Activated naive CD8-positive, alpha-beta T cell treated with anti-CD3 and anti-CD28 coated beads, Interleukin-2, amount 50 U/mL, for 24 hours (primary cell): Measurements from ENCODE around the gene HNRNPLL.
"Not testable (repeated sequence)": the region's sequence is repeated elsewhere in the genome, so short reads cannot be mapped to it uniquely, and the experiment has no call there.

Experiments
- ATAC-seq: fragments of 150-1000 bp; cut with Tn5 transposase; one replicate; pipeline ENCODE4 v1.10.0; 2021
- DNase-seq: peaks from one replicate; pipeline ENCODE4 v3.0.0; 2021
- H3K27ac Mint-ChIP-seq: one replicate; pipeline ENCODE4 v1.8.0; 2021; ENCODE audit warnings: mild to moderate bottlenecking, mixed read lengths
- H3K27me3 Mint-ChIP-seq: one replicate; pipeline ENCODE4 v1.8.0; 2021; ENCODE audit warnings: mixed read lengths
- H3K36me3 Mint-ChIP-seq: one replicate; pipeline ENCODE4 v1.8.0; 2021; ENCODE audit warnings: low read depth, mixed read lengths
- H3K4me1 Mint-ChIP-seq: one replicate; pipeline ENCODE4 v1.8.0; 2021; ENCODE audit warnings: mixed read lengths
- H3K4me3 Mint-ChIP-seq: one replicate; pipeline ENCODE4 v1.8.0; 2021; ENCODE audit warnings: mild to moderate bottlenecking, moderate library complexity, mixed read lengths
- H3K9me3 Mint-ChIP-seq: one replicate; pipeline ENCODE4 v1.8.0; 2021; ENCODE audit warnings: mixed read lengths

HNRNPLL gene

GRCh38 chr2:38557981-38558380 is 44.7 kb downstream of the HNRNPLL start:
- Mint-ChIP-seq H3K4me3 (no peak overlapping the region), H3K9me3 (no peaks in the 10 kb centered on the region), H3K36me3 (peaks cover 14% of the 10 kb centered on the region), H3K27me3 (no peaks in the 10 kb centered on the region), H3K4me1 (peaks cover 4% of the 10 kb centered on the region), H3K27ac (no peak overlapping the region)
- ATAC-seq (no peak), DNase-seq (no peak)

- Mint-ChIP-seq H3K4me3 (no peak overlapping the region), H3K9me3 (no peaks in the 10 kb centered on the region), H3K36me3 (peaks cover 14% of the 10 kb centered on the region), H3K27ac (no peak overlapping the region), H3K27me3 (no peaks in the 10 kb centered on the region), H3K4me1 (peaks cover 10% of the 10 kb centered on the region)
- DNase-seq (no peak), ATAC-seq (no peak)
Observed at GRCh38 chr2:38557217-38557616, 45.5 kb downstream of the HNRNPLL start.

GRCh38 chr2:38556006-38556801 is 46.5 kb downstream of the HNRNPLL start:
- peaks cover 8% of the 10 kb centered on the region for H3K36me3 Mint-ChIP-seq
- H3K4me3 Mint-ChIP-seq: no peak overlapping the region
- H3K9me3 Mint-ChIP-seq: no peaks in the 10 kb centered on the region
- no peak overlapping the region for H3K27ac Mint-ChIP-seq
- no peak for DNase-seq
- H3K27me3 Mint-ChIP-seq: no peaks in the 10 kb centered on the region
- no peak for ATAC-seq
- H3K4me1 Mint-ChIP-seq: peaks cover 20% of the 10 kb centered on the region

GRCh38 chr2:38554973-38555595 is 47.6 kb downstream of the HNRNPLL start:
- H3K4me3 Mint-ChIP-seq: no peak overlapping the region
- DNase-seq (no peak), ATAC-seq (no peak)
- H3K9me3 Mint-ChIP-seq: no peaks in the 10 kb centered on the region
- H3K36me3 Mint-ChIP-seq: peaks cover 4% of the 10 kb centered on the region
- no peaks in the 10 kb centered on the region for H3K27me3 Mint-ChIP-seq
- peaks cover 24% of the 10 kb centered on the region for H3K4me1 Mint-ChIP-seq
- no peak overlapping the region for H3K27ac Mint-ChIP-seq

- peaks cover 33% of the 10 kb centered on the region for H3K4me1 Mint-ChIP-seq
- H3K4me3 Mint-ChIP-seq: no peak overlapping the region
- ATAC-seq: no peak
Observed at GRCh38 chr2:38553554-38553953, 49.2 kb downstream of the HNRNPLL start.

GRCh38 chr2:38552259-38552658 is 50.5 kb downstream of the HNRNPLL start:
- Mint-ChIP-seq H3K27ac (peak overlapping the region; percentile 82), H3K4me1 (peaks cover 37% of the 10 kb centered on the region), H3K9me3 (no peaks in the 10 kb centered on the region), H3K36me3 (peaks cover 4% of the 10 kb centered on the region), H3K4me3 (peak overlapping the region; percentile 30), H3K27me3 (peaks cover 2% of the 10 kb centered on the region)
- ATAC-seq (peak; percentile 75), DNase-seq (no peak)

More at GRCh38 chr2:38553554-38553953, 49.2 kb downstream of the HNRNPLL start:
- Mint-ChIP-seq H3K27me3 (peaks cover 2% of the 10 kb centered on the region), H3K27ac (no peak overlapping the region), H3K36me3 (peaks cover 4% of the 10 kb centered on the region), H3K9me3 (no peaks in the 10 kb centered on the region)
- DNase-seq: no peak

- peak; percentile 92 for ATAC-seq
- peaks cover 3% of the 10 kb centered on the region for H3K27me3 Mint-ChIP-seq
- peaks cover 4% of the 10 kb centered on the region for H3K36me3 Mint-ChIP-seq
- no peak for DNase-seq
- peak overlapping the region; percentile 82 for H3K27ac Mint-ChIP-seq
- peaks cover 42% of the 10 kb centered on the region for H3K4me1 Mint-ChIP-seq
- no peaks in the 10 kb centered on the region for H3K9me3 Mint-ChIP-seq
- H3K4me3 Mint-ChIP-seq: no peak overlapping the region
Observed at GRCh38 chr2:38551746-38552145, 51.0 kb downstream of the HNRNPLL start.

GRCh38 chr2:38551171-38551570 is 51.6 kb downstream of the HNRNPLL start:
- Mint-ChIP-seq H3K4me3 (no peak overlapping the region), H3K27me3 (peaks cover 5% of the 10 kb centered on the region), H3K27ac (no peak overlapping the region), H3K36me3 (peaks cover 4% of the 10 kb centered on the region), H3K4me1 (peaks cover 47% of the 10 kb centered on the region), H3K9me3 (no peaks in the 10 kb centered on the region)
- ATAC-seq (no peak), DNase-seq (no peak)

GRCh38 chr2:38549851-38550250 is 52.9 kb downstream of the HNRNPLL start:
- H3K27ac Mint-ChIP-seq: no peak overlapping the region
- no peak for DNase-seq
- no peak overlapping the region for H3K4me3 Mint-ChIP-seq
- no peaks in the 10 kb centered on the region for H3K9me3 Mint-ChIP-seq
- peaks cover 4% of the 10 kb centered on the region for H3K36me3 Mint-ChIP-seq
- peaks cover 47% of the 10 kb centered on the region for H3K4me1 Mint-ChIP-seq
- ATAC-seq: no peak
- H3K27me3 Mint-ChIP-seq: peaks cover 5% of the 10 kb centered on the region

- Mint-ChIP-seq H3K36me3 (peaks cover 4% of the 10 kb centered on the region), H3K27me3 (peaks cover 6% of the 10 kb centered on the region), H3K9me3 (no peaks in the 10 kb centered on the region), H3K27ac (no peak overlapping the region), H3K4me1 (peaks cover 47% of the 10 kb centered on the region), H3K4me3 (no peak overlapping the region)
- DNase-seq: no peak
- ATAC-seq: no peak
Observed at GRCh38 chr2:38549071-38549704, 53.5 kb downstream of the HNRNPLL start.

GRCh38 chr2:38547791-38548190 is 54.9 kb downstream of the HNRNPLL start:
- H3K4me3 Mint-ChIP-seq: no peak overlapping the region
- H3K4me1 Mint-ChIP-seq: peaks cover 52% of the 10 kb centered on the region
- H3K27ac Mint-ChIP-seq: no peak overlapping the region
- H3K9me3 Mint-ChIP-seq: no peaks in the 10 kb centered on the region
- no peak for DNase-seq
- H3K36me3 Mint-ChIP-seq: peaks cover 4% of the 10 kb centered on the region
- peaks cover 8% of the 10 kb centered on the region for H3K27me3 Mint-ChIP-seq
- ATAC-seq: no peak

GRCh38 chr2:38546585-38546984 is 56.1 kb downstream of the HNRNPLL start:
- Mint-ChIP-seq H3K4me1 (peaks cover 52% of the 10 kb centered on the region), H3K4me3 (no peak overlapping the region), H3K9me3 (no peaks in the 10 kb centered on the region), H3K36me3 (peaks cover 2% of the 10 kb centered on the region), H3K27ac (no peak overlapping the region), H3K27me3 (peaks cover 8% of the 10 kb centered on the region)
- DNase-seq (no peak), ATAC-seq (peak; percentile 18)

- no peak overlapping the region for H3K4me3 Mint-ChIP-seq
Observed at GRCh38 chr2:38546064-38546463, 56.7 kb downstream of the HNRNPLL start.

GRCh38 chr2:38542248-38542631 is 60.5 kb downstream of the HNRNPLL start:
- peak; percentile 55 for DNase-seq
- peaks cover 35% of the 10 kb centered on the region for H3K4me1 Mint-ChIP-seq
- H3K36me3 Mint-ChIP-seq, H3K9me3 Mint-ChIP-seq: not testable (repeated sequence)
- H3K4me3 Mint-ChIP-seq: peak overlapping the region; percentile 56
- H3K27me3 Mint-ChIP-seq: peaks cover 15% of the 10 kb centered on the region
- ATAC-seq: peak; percentile 58
- peak overlapping the region; percentile 85 for H3K27ac Mint-ChIP-seq

More at GRCh38 chr2:38546064-38546463, 56.7 kb downstream of the HNRNPLL start:
- no peak for DNase-seq
- H3K27me3 Mint-ChIP-seq: peaks cover 8% of the 10 kb centered on the region
- H3K9me3 Mint-ChIP-seq: no peaks in the 10 kb centered on the region
- H3K4me1 Mint-ChIP-seq: peaks cover 50% of the 10 kb centered on the region
- no peak for ATAC-seq
- no peaks in the 10 kb centered on the region for H3K36me3 Mint-ChIP-seq
- no peak overlapping the region for H3K27ac Mint-ChIP-seq
